ENCODE results near the gene NALCN. TPM values are rescaled to one million over a fixed set of nuclear protein-coding genes. Genes with fewer than 3 reads are reported as not detected.

The NALCN gene
- total and polyA plus RNA-seq, 10 donors, result 0.02 to 0.13 (median 0.09) TPM; not detected in 2

DNA sequence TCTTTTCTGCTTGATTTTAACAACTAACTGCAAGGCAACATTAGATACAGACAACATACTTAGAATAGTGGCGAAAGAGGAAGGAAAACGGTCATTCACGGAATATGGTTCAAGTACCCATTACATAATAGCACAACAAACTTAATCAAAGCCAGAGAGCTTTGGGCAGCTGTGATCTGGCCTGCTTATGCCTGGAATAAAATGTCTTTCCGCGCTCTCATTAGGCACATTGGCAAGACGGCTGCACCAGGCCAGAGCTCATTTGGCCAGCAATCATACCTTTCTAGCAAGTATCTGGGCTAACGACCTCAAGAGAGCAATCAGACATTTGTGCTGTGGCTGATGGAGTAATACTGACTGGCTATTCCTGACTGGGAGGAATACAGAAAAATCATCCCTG, 112.8 kb downstream of the NALCN start:
- no peaks in the 10 kb centered on the region for H3K9me3 ChIP-seq
- H3K4me1 ChIP-seq, result no peaks in the 10 kb centered on the region
- H3K27me3 ChIP-seq (replicated peaks in 1 of 7), result no peaks in the 10 kb centered on the region
- no peak for DNase-seq
- no peak for TF ChIP-seq POLR2A (IDR thresholded peaks at IDR 0.05)
- TF ChIP-seq CTCF (IDR thresholded peaks at IDR 0.05 in 8 of 11, conservative IDR thresholded peaks at IDR 0.05 in 3 of 11), result no peak
- TF ChIP-seq POLR2AphosphoS5 (IDR thresholded peaks at IDR 0.05), result no peak
- 52 to 59% (median 57%) methylated on average over 7 of the region's 7 CpGs for WGBS, 5 donors
- no peak overlapping the region for H3K27ac ChIP-seq
- intact Hi-C loops (cut with DNase I; ENCODE audit: low total_unique reads), result no loop called here
- H3K4me3 ChIP-seq, result no peak overlapping the region
- no peaks in the 10 kb centered on the region for H3K36me3 ChIP-seq

DNA sequence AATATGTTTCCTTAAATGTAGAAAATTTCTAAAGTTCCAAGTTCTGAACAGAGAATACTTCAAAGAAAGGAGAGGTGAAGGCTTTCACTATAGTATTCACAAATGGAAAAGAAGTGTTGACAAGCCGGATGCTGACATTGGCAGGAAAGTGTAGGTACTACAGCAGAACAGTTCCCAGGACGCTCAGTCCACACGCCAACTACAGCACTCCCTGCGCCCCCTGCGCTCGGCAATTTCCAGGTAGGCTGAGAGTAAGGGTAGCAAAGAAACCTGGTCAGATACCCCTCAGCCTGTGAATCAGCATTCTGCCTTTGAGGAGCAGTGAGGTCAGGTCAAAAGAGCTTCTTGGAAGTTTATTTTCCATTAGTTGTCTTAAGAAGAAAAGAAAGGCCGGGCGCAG, 115.3 kb downstream of the NALCN start:
- intact Hi-C loops (cut with DNase I; ENCODE audit: low total_unique reads), result no loop called here
- WGBS, 5 donors, result 87 to 94% (median 91%) methylated on average over 8 of the region's 8 CpGs
- H3K27ac ChIP-seq, result no peak overlapping the region
- no peak overlapping the region for H3K4me3 ChIP-seq
- no peaks in the 10 kb centered on the region for H3K9me3 ChIP-seq
- DNase-seq, result no peak
- no peaks in the 10 kb centered on the region for H3K27me3 ChIP-seq (replicated peaks in 1 of 7)
- no peaks in the 10 kb centered on the region for H3K4me1 ChIP-seq
- TF ChIP-seq POLR2A (IDR thresholded peaks at IDR 0.05), result no peak
- no peak for TF ChIP-seq CTCF (IDR thresholded peaks at IDR 0.05 in 8 of 11, conservative IDR thresholded peaks at IDR 0.05 in 3 of 11)
- TF ChIP-seq POLR2AphosphoS5 (IDR thresholded peaks at IDR 0.05), result no peak
- no peaks in the 10 kb centered on the region for H3K36me3 ChIP-seq

DNA sequence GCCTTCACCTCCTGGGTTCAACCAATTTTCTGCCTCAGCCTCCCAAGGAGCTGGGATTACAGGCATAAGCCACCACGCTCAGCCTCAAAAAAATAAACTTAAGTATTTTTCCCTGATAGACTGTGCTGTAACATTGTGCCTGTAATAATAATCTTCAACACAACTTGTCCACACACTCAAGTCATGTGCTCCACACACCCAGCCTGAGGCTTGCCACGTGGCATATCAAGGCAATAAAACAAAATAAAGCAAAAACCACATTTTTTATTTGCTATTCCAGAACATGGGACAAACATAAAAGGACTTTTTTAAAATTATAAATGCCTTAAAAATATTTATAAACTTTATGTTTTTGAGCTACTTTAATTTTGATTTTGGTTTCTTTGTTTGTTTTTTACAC, 115.8 kb downstream of the NALCN start:
- Histone ChIP-seq H3K9me3 (peaks cover 0 to 4% (median 0%) of the 10 kb centered on the region in 8 donors), H3K27ac (no peak overlapping the region), H3K36me3 (no peaks in the 10 kb centered on the region), H3K4me1 (no peaks in the 10 kb centered on the region), H3K27me3 (replicated peaks in 1 of 7) (no peaks in the 10 kb centered on the region), H3K4me3 (no peak overlapping the region)
- 53 to 70% (median 64%) methylated on average over 2 of the region's 2 CpGs for WGBS, 5 donors
- TF ChIP-seq POLR2A (IDR thresholded peaks at IDR 0.05) (no peak), POLR2AphosphoS5 (IDR thresholded peaks at IDR 0.05) (no peak), CTCF (IDR thresholded peaks at IDR 0.05 in 8 of 11, conservative IDR thresholded peaks at IDR 0.05 in 3 of 11) (no peak)
- DNase-seq, result no peak
- intact Hi-C loops (cut with DNase I; ENCODE audit: low total_unique reads), result no loop called here

- intact Hi-C loops (cut with DNase I; ENCODE audit: low total_unique reads), result no loop called here
- DNase-seq, result no peak
Measured at GRCh38 chr13:101298517-101298916, 117.8 kb downstream of the NALCN start.

More at GRCh38 chr13:101298517-101298916, 117.8 kb downstream of the NALCN start:
- Histone ChIP-seq H3K27me3 (replicated peaks in 1 of 7) (no peaks in the 10 kb centered on the region), H3K27ac (no peak overlapping the region), H3K9me3 (peaks cover 0 to 14% (median 2%) of the 10 kb centered on the region in 8 donors), H3K4me1 (no peaks in the 10 kb centered on the region), H3K4me3 (no peak overlapping the region), H3K36me3 (no peaks in the 10 kb centered on the region)
- 76 to 93% (median 86%) methylated on average over 4 of the region's 4 CpGs for WGBS, 5 donors
- no peak for TF ChIP-seq POLR2AphosphoS5 (IDR thresholded peaks at IDR 0.05)
- TF ChIP-seq POLR2A (IDR thresholded peaks at IDR 0.05), result no peak
- TF ChIP-seq CTCF (IDR thresholded peaks at IDR 0.05 in 8 of 11, conservative IDR thresholded peaks at IDR 0.05 in 3 of 11), result no peak
